Vagina (tissue), 2 donors: ENCODE measurements around the gene ATM.

Source experiments
- CTCF ChIP-seq, 3 experiments: fragments of 450-650 bp in 2 of 3; fragments of 200-600 bp in 1 of 3; sonication (generic) in 1 of 3; IDR thresholded peaks; one replicate each; pipeline ENCODE4 v1.5.1; 2017 to 2019; ENCODE audit warnings: antibody characterized with exemption in 3 of 3, mild to moderate bottlenecking in 2 of 3, moderate library complexity in 2 of 3
- POLR2A ChIP-seq, 2 donors: fragments of 450-650 bp; IDR thresholded peaks; one replicate each; pipeline ENCODE4 v1.6.1; 2017; ENCODE audit warnings: antibody characterized with exemption in 2 of 2, mild to moderate bottlenecking in 2 of 2, moderate library complexity in 2 of 2

GRCh38 chr11:108196901-108197300 is 26.0 kb upstream of the ATM start:
- TF ChIP-seq CTCF (IDR thresholded peaks at IDR 0.05) (no peak), POLR2A (IDR thresholded peaks at IDR 0.05) (no peak)
